Measurements from ENCODE around the gene ELK4.

Gene ELK4

GRCh38 chr1:205567716-205568115 is 64.1 kb downstream of the ELK4 start:
- H3K27me3 ChIP-seq = peaks cover 0 to 68% of the 10 kb centered on the region in 2 donors
- H3K36me3 ChIP-seq = no peaks in the 10 kb centered on the region
- H3K9me3 ChIP-seq = no peaks in the 10 kb centered on the region
- peak in 1 of 2 donors; percentile 48 for DNase-seq
- no peak overlapping the region for H3K27ac ChIP-seq
- no peak overlapping the region for H3K4me3 ChIP-seq
- intact Hi-C loops (cut with DNase I; ENCODE audit: low total_unique reads) = no loop called here
- TF ChIP-seq, protein P1, sequence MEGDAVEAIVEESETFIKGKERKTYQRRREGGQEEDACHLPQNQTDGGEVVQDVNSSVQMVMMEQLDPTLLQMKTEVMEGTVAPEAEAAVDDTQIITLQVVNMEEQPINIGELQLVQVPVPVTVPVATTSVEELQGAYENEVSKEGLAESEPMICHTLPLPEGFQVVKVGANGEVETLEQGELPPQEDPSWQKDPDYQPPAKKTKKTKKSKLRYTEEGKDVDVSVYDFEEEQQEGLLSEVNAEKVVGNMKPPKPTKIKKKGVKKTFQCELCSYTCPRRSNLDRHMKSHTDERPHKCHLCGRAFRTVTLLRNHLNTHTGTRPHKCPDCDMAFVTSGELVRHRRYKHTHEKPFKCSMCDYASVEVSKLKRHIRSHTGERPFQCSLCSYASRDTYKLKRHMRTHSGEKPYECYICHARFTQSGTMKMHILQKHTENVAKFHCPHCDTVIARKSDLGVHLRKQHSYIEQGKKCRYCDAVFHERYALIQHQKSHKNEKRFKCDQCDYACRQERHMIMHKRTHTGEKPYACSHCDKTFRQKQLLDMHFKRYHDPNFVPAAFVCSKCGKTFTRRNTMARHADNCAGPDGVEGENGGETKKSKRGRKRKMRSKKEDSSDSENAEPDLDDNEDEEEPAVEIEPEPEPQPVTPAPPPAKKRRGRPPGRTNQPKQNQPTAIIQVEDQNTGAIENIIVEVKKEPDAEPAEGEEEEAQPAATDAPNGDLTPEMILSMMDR (IDR thresholded peaks at IDR 0.05) = no peak
- H3K4me1 ChIP-seq = peaks cover 0 to 18% (median 10%) of the 10 kb centered on the region in 4 donors

- TF ChIP-seq, protein P1 (IDR thresholded peaks at IDR 0.05) = no peak
- peaks cover 0 to 18% (median 10%) of the 10 kb centered on the region in 4 donors for H3K4me1 ChIP-seq
- H3K4me3 ChIP-seq = no peak overlapping the region
- H3K9me3 ChIP-seq = peaks cover 5 to 16% (median 13%) of the 10 kb centered on the region in 3 donors
- H3K27ac ChIP-seq = no peak overlapping the region
- H3K36me3 ChIP-seq = no peaks in the 10 kb centered on the region
- intact Hi-C loops (cut with DNase I; ENCODE audit: low total_unique reads) = no loop called here
- no peak for DNase-seq
- peaks cover 0 to 58% of the 10 kb centered on the region in 2 donors for H3K27me3 ChIP-seq
Measured at GRCh38 chr1:205565799-205566198, 66.0 kb downstream of the ELK4 start.

DNA sequence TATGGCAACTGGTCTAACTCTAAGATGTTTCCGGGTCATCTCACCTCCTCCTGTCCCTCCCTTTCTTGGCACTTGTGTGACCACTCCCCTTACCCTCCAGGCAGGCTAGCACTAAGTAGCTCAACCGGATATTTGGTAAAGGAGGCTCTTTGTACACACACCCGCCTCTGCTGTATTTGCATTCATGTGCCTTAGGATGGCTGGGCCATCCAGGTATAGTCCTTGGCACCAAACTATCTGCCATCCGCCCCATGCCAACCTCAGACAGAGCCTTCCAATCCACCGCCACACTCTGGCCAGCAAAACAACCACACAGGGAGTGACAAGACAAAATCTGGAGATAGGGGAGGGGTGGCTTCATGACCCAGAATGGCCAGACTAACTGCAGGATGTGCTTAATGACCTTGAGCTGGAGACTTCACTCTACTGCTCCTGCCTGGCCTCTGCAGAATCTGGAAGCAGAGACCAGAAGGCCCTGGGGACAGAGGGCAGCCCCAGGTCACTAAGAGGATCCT is 67.8 kb downstream of the ELK4 start:
- intact Hi-C loops (cut with DNase I; ENCODE audit: low total_unique reads) = no loop called here
- no peak overlapping the region for H3K4me3 ChIP-seq
- H3K36me3 ChIP-seq = no peaks in the 10 kb centered on the region
- H3K4me1 ChIP-seq = peaks cover 0 to 8% (median 6%) of the 10 kb centered on the region in 4 donors
- H3K27ac ChIP-seq = no peak overlapping the region
- DNase-seq = no peak
- H3K9me3 ChIP-seq = peaks cover 5 to 22% (median 16%) of the 10 kb centered on the region in 3 donors
- TF ChIP-seq, protein P1 (IDR thresholded peaks at IDR 0.05) = no peak
- H3K27me3 ChIP-seq = peaks cover 0 to 42% of the 10 kb centered on the region in 2 donors

DNA sequence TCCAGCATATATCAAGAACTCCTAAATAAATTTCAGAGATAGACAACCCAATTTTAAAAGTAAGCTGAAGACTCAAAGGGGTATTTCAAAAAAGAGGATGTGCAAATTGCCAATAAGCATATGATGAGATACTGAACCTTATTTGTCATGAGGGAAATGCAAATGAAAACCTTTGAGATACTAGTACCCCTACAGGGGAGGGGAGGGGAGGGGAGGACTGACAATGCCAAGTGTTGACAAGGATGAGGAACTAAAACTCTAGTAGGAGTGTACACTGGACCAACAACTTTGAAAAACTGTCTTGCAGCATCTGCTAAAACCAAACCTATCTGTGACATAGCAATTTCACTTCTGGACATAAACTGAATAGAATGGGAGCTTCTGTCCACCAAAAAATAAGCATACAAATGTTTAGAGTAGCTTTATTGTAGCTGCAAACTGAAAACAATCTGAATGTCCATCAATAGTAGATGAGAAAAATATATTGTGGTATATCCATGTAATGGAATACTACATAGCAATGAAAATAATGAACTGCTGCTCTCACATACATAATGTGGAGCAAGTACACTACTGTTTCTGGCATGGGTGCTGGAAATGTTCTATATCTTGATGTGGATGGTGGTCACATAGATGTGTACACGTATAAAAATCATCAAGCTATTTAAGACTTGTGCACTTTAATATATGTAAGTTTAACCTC is 70.2 kb downstream of the ELK4 start:
- intact Hi-C loops (cut with DNase I; ENCODE audit: low total_unique reads) = no loop called here
- no peak overlapping the region for H3K4me3 ChIP-seq
- TF ChIP-seq, protein P1 (IDR thresholded peaks at IDR 0.05) = no peak

More for the DNA sequence above, 70.2 kb downstream of the ELK4 start:
- Histone ChIP-seq H3K36me3 (no peaks in the 10 kb centered on the region), H3K9me3 (peaks cover 5 to 22% (median 16%) of the 10 kb centered on the region in 3 donors), H3K4me1 (no peaks in the 10 kb centered on the region), H3K27me3 (peaks cover 0 to 27% of the 10 kb centered on the region in 2 donors), H3K27ac (no peak overlapping the region)
- DNase-seq = no peak
